ENCODE results near the gene GP1BA.
"Not testable (repeated sequence)": the region's sequence is repeated elsewhere in the genome, so short reads cannot be mapped to it uniquely, and the experiment has no call there.

GP1BA gene

GRCh38 chr17:4913994-4914393, 18.1 kb upstream of the GP1BA start:
- Mint-ChIP-seq H3K36me3 (no peaks in the 10 kb centered on the region), H3K9me3 (no peaks in the 10 kb centered on the region), H3K27ac (no peak overlapping the region), H3K4me1 (no peaks in the 10 kb centered on the region), H3K27me3 (peaks cover 0 to 8% of the 10 kb centered on the region in 2 donors), H3K4me3 (no peak overlapping the region)
- DNase-seq (no peak), ATAC-seq (replicated peaks) (no peak)

- H3K27me3 Mint-ChIP-seq; DNase-seq; H3K27ac Mint-ChIP-seq; H3K9me3 Mint-ChIP-seq; H3K4me3 Mint-ChIP-seq; ATAC-seq (replicated peaks); H3K4me1 Mint-ChIP-seq; H3K36me3 Mint-ChIP-seq: not testable (repeated sequence)
Measured at GRCh38 chr17:4914551-4914950, 17.5 kb upstream of the GP1BA start.

- peaks cover 0 to 2% of the 10 kb centered on the region in 2 donors for H3K36me3 Mint-ChIP-seq
- H3K27ac Mint-ChIP-seq, result no peak overlapping the region
- DNase-seq (no peak), ATAC-seq (replicated peaks) (no peak)
- no peak overlapping the region for H3K4me3 Mint-ChIP-seq
- no peaks in the 10 kb centered on the region for H3K27me3 Mint-ChIP-seq
- H3K9me3 Mint-ChIP-seq, result no peaks in the 10 kb centered on the region
- no peaks in the 10 kb centered on the region for H3K4me1 Mint-ChIP-seq
Measured at GRCh38 chr17:4919511-4920047, 12.5 kb upstream of the GP1BA start.

GRCh38 chr17:4920351-4921048, 11.6 kb upstream of the GP1BA start:
- Mint-ChIP-seq H3K4me3 (no peak overlapping the region), H3K27me3 (no peaks in the 10 kb centered on the region), H3K4me1 (no peaks in the 10 kb centered on the region), H3K36me3 (peaks cover 0 to 2% of the 10 kb centered on the region in 2 donors), H3K27ac (no peak overlapping the region), H3K9me3 (no peaks in the 10 kb centered on the region)
- no peak for ATAC-seq (replicated peaks)
- no peak for DNase-seq

GRCh38 chr17:4921320-4921719, 10.8 kb upstream of the GP1BA start:
- Mint-ChIP-seq H3K27me3 (no peaks in the 10 kb centered on the region), H3K36me3 (peaks cover under 1 to 2% of the 10 kb centered on the region in 2 donors), H3K9me3 (no peaks in the 10 kb centered on the region), H3K4me1 (peaks cover 0 to under 1% of the 10 kb centered on the region in 2 donors), H3K4me3 (no peak overlapping the region), H3K27ac (no peak overlapping the region)
- ATAC-seq (replicated peaks) (no peak), DNase-seq (no peak)

GRCh38 chr17:4926577-4927335, 5.3 kb upstream of the GP1BA start:
- peaks cover 21 to 31% of the 10 kb centered on the region in 2 donors for H3K36me3 Mint-ChIP-seq
- not testable (repeated sequence) for H3K27ac Mint-ChIP-seq; DNase-seq; H3K9me3 Mint-ChIP-seq; ATAC-seq (replicated peaks); H3K27me3 Mint-ChIP-seq; H3K4me3 Mint-ChIP-seq
- H3K4me1 Mint-ChIP-seq, result peaks cover 12 to 14% of the 10 kb centered on the region in 2 donors

- Mint-ChIP-seq H3K9me3 (no peaks in the 10 kb centered on the region), H3K4me1 (peaks cover 26 to 36% of the 10 kb centered on the region in 2 donors), H3K36me3 (peaks cover 22 to 42% of the 10 kb centered on the region in 2 donors), H3K27me3 (peaks cover 9 to 14% of the 10 kb centered on the region in 2 donors), H3K27ac (no peak overlapping the region), H3K4me3 (no peak overlapping the region)
- no peak for DNase-seq
- ATAC-seq (replicated peaks), result no peak
Measured at GRCh38 chr17:4928881-4929280, 3.2 kb upstream of the GP1BA start.

- H3K27me3 Mint-ChIP-seq, result peaks cover 17 to 21% of the 10 kb centered on the region in 2 donors
- ATAC-seq (replicated peaks), result peak in 1 of 2 donors; percentile 33
- no peaks in the 10 kb centered on the region for H3K9me3 Mint-ChIP-seq
- H3K4me3 Mint-ChIP-seq, result no peak overlapping the region
- peaks cover 34 to 54% of the 10 kb centered on the region in 2 donors for H3K4me1 Mint-ChIP-seq
- H3K36me3 Mint-ChIP-seq, result peaks cover 43 to 68% of the 10 kb centered on the region in 2 donors
- no peak for DNase-seq
- H3K27ac Mint-ChIP-seq, result no peak overlapping the region
Measured at GRCh38 chr17:4932756-4933155, 679 bp downstream of the GP1BA start.

GRCh38 chr17:4933646-4934045, 1.6 kb downstream of the GP1BA start:
- ATAC-seq (replicated peaks) (no peak), DNase-seq (no peak)
- no peak overlapping the region for H3K27ac Mint-ChIP-seq
- peak overlapping the region; percentile 1 to 10 for H3K4me3 Mint-ChIP-seq
- H3K4me1 Mint-ChIP-seq, result peaks cover 40 to 61% of the 10 kb centered on the region in 2 donors
- H3K27me3 Mint-ChIP-seq, result peaks cover 17 to 21% of the 10 kb centered on the region in 2 donors
- H3K36me3 Mint-ChIP-seq, result peaks cover 40 to 69% of the 10 kb centered on the region in 2 donors
- H3K9me3 Mint-ChIP-seq, result no peaks in the 10 kb centered on the region

GRCh38 chr17:4934173-4934979, 2.3 kb downstream of the GP1BA start:
- H3K4me1 Mint-ChIP-seq, result peaks cover 42 to 67% of the 10 kb centered on the region in 2 donors
- peak overlapping the region; percentile 49 for H3K27ac Mint-ChIP-seq
- peaks cover 37 to 67% of the 10 kb centered on the region in 2 donors for H3K36me3 Mint-ChIP-seq
- DNase-seq (no peak), ATAC-seq (replicated peaks) (peak; percentile 33 to 45)
- no peaks in the 10 kb centered on the region for H3K9me3 Mint-ChIP-seq
- peak overlapping the region; percentile 1 to 10 for H3K4me3 Mint-ChIP-seq
- H3K27me3 Mint-ChIP-seq, result peaks cover 17 to 21% of the 10 kb centered on the region in 2 donors

- peaks cover 41 to 66% of the 10 kb centered on the region in 2 donors for H3K4me1 Mint-ChIP-seq
- no peak for DNase-seq
Measured at GRCh38 chr17:4935650-4936049, 3.6 kb downstream of the GP1BA start.

GRCh38 chr17:4936436-4936835, 4.4 kb downstream of the GP1BA start:
- DNase-seq (no peak), ATAC-seq (replicated peaks) (no peak)
- Mint-ChIP-seq H3K4me3 (no peak overlapping the region), H3K27ac (peak overlapping the region; percentile 52), H3K4me1 (peaks cover 41 to 66% of the 10 kb centered on the region in 2 donors), H3K9me3 (no peaks in the 10 kb centered on the region), H3K36me3 (peaks cover 35 to 61% of the 10 kb centered on the region in 2 donors), H3K27me3 (peaks cover 17 to 21% of the 10 kb centered on the region in 2 donors)

More at GRCh38 chr17:4935650-4936049, 3.6 kb downstream of the GP1BA start:
- ATAC-seq (replicated peaks), result no peak
- Mint-ChIP-seq H3K27me3 (peaks cover 17 to 21% of the 10 kb centered on the region in 2 donors), H3K9me3 (no peaks in the 10 kb centered on the region), H3K36me3 (peaks cover 34 to 61% of the 10 kb centered on the region in 2 donors), H3K4me3 (no peak overlapping the region), H3K27ac (no peak overlapping the region)

GRCh38 chr17:4937553-4937952, 5.5 kb downstream of the GP1BA start:
- Mint-ChIP-seq H3K4me3 (no peak overlapping the region), H3K9me3 (no peaks in the 10 kb centered on the region), H3K27me3 (peaks cover 17 to 20% of the 10 kb centered on the region in 2 donors), H3K27ac (no peak overlapping the region), H3K36me3 (peaks cover 40 to 65% of the 10 kb centered on the region in 2 donors), H3K4me1 (peaks cover 45 to 66% of the 10 kb centered on the region in 2 donors)
- ATAC-seq (replicated peaks), result no peak
- no peak for DNase-seq

GRCh38 chr17:4938069-4938491, 6.0 kb downstream of the GP1BA start:
- peaks cover 15 to 16% of the 10 kb centered on the region in 2 donors for H3K27me3 Mint-ChIP-seq
- peak overlapping the region; percentile 81 to 82 for H3K4me3 Mint-ChIP-seq
- H3K9me3 Mint-ChIP-seq, result no peaks in the 10 kb centered on the region
- H3K27ac Mint-ChIP-seq, result peak overlapping the region; percentile 49
- DNase-seq, result no peak
- peaks cover 45 to 66% of the 10 kb centered on the region in 2 donors for H3K4me1 Mint-ChIP-seq
- ATAC-seq (replicated peaks), result no peak
- H3K36me3 Mint-ChIP-seq, result peaks cover 40 to 70% of the 10 kb centered on the region in 2 donors
